Endodermal cell (in vitro differentiated cells): ENCODE results near the gene DNAJC22. TPM values are rescaled to one million over a fixed set of nuclear protein-coding genes. Genes with fewer than 3 reads are reported as not detected.

Experiments
- DNase-seq: peaks from one replicate; pipeline ENCODE4 v3.0.0-alpha.2; 2017
- H3K27ac ChIP-seq: 2 replicates; pipeline ENCODE4 v1.5.1; 2013; ENCODE audit warnings: mild to moderate bottlenecking, low read depth, low read length, moderate library complexity
- H3K27me3 ChIP-seq: 2 replicates; pipeline ENCODE4 v1.6.1; 2013; ENCODE audit warnings: mild to moderate bottlenecking, low read length, moderate library complexity; ENCODE audit not compliant: insufficient read depth, control insufficient read depth, poor library complexity, severe bottlenecking
- H3K36me3 ChIP-seq: 2 replicates; pipeline ENCODE4 v1.7.0; 2013; ENCODE audit warnings: mild to moderate bottlenecking, low read length, moderate library complexity; ENCODE audit not compliant: control insufficient read depth, insufficient read depth
- H3K4me1 ChIP-seq: one replicate; pipeline ENCODE4 v1.7.0; 2013; ENCODE audit warnings: low read length; ENCODE audit not compliant: control insufficient read depth, insufficient read depth
- H3K4me3 ChIP-seq: 2 replicates; pipeline ENCODE4 v1.5.1; 2013; ENCODE audit warnings: mild to moderate bottlenecking, low read length, moderate library complexity
- H3K9ac ChIP-seq: 2 replicates; pipeline ENCODE4 v1.6.1; 2013; ENCODE audit warnings: mild to moderate bottlenecking, low read length, moderate library complexity; ENCODE audit not compliant: poor library complexity, severe bottlenecking; ENCODE audit errors: extremely low read depth
- H3K9me3 ChIP-seq: 2 replicates; pipeline ENCODE4 v1.6.1; 2013; ENCODE audit warnings: mild to moderate bottlenecking, low read length, moderate library complexity; ENCODE audit not compliant: control insufficient read depth
- H3K27ac Mint-ChIP-seq: 2 replicates; pipeline ENCODE4 v1.8.0; 2020; ENCODE audit warnings: mixed read lengths
- H3K27me3 Mint-ChIP-seq: 2 replicates; pipeline ENCODE4 v1.8.0; 2021; ENCODE audit warnings: mild to moderate bottlenecking, mixed read lengths; ENCODE audit not compliant: insufficient read depth
- H3K36me3 Mint-ChIP-seq: 2 replicates; pipeline ENCODE4 v1.8.0; 2020; ENCODE audit warnings: low read depth, mixed read lengths
- H3K4me1 Mint-ChIP-seq: 2 replicates; pipeline ENCODE4 v1.8.0; 2020; ENCODE audit warnings: mixed read lengths
- H3K4me3 Mint-ChIP-seq: 2 replicates; pipeline ENCODE4 v1.8.0; 2020; ENCODE audit warnings: mild to moderate bottlenecking, moderate library complexity, mixed read lengths
- H3K9me3 Mint-ChIP-seq: 2 replicates; pipeline ENCODE4 v1.8.0; 2020; ENCODE audit warnings: mild to moderate bottlenecking, mixed read lengths
- WGBS, 2 experiments: methylation state at CpG; one replicate each; pipeline versions ENCODE4 v1.1.5 to v1.1.7; 2013; ENCODE audit warnings: missing lambda C conversion rate in 2 of 2, mixed read lengths in 1 of 2; ENCODE audit not compliant: insufficient coverage in 1 of 2, insufficient read length in 1 of 2; 5-methylcytosine and 5-hydroxymethylcytosine counted together
- total RNA-seq, 2 donors: library from RNA; stranded (reverse); fragmentation: NEBNext Ultra II Directional in 1 of 2; extraction: Animal tissue kit (Norgen Biotek cat#: 25700) in 1 of 2; gene quantifications; 2 replicates in 1 of 2; 3 replicates in 1 of 2; pipeline ENCODE4 v1.2.1, GENCODE V29; 2021
- TF ChIP-seq, protein P1 (sequence below): fragments of 200-600 bp; sonication (generic); conservative IDR thresholded peaks from 2 replicates; pipeline ENCODE4 v1.5.0; 2021; ENCODE audit warnings: antibody characterized with exemption, mild to moderate bottlenecking

Gene DNAJC22
- total RNA-seq, 2 donors from 2014 or later: 1.9 to 4.6 TPM

DNA sequence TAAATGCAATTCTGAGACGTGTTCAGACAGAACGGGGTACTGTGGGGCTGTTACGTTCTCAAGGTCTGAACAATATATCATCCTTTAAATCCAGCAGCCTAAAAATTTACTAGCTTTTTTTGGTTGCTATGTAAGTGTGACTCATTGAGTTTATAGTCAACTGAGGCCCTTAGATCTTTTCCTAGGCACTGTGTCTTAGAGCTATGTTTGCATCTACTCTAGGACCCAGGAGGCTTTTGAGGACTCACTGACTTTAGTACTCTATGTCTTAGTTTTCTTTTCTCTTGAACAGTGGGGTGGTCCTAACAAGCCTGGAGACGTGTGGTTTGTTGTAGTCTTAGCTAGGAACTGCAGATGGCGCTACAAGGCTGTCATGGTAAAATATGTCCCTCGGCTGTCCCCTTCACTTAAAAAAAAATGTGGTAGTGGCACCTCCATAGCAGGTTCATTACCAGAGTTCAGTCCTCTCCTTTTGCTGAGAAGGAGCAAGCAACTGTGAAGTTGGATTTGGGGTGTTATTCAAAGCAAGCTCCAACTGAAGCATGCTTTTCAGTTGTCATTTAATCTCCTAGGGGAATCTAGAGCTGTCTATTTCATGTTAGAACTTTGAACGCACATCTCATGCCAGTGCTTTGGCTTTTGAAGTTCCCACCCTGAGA, 11.9 kb downstream of the DNAJC22 start:
- H3K4me3 Mint-ChIP-seq: no peak overlapping the region

DNA sequence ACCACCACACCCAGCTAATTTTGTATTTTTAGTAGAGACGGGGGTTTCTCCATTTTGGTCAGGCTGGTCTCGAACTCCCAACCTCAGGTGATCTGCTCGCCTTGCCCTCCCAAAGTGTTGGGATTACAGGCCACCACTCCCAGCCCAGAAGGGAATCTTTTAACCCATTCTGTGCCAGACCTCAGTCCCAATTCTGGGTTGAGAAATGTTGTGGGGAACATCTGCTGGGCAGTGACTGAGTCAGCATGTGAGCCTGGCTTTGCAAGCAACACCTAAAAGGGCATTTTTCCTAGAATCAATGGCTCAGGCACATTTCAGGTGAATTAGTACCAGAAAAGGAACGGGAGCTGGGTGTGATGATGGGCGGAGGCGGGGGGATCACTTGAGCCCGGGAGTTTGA, 13.0 kb downstream of the DNAJC22 start:
- Histone ChIP-seq H3K36me3 (no peaks in the 10 kb centered on the region), H3K27ac (no peak overlapping the region), H3K4me3 (no peak overlapping the region), H3K27me3 (no peaks in the 10 kb centered on the region), H3K9ac (no peak overlapping the region), H3K4me1 (no peaks in the 10 kb centered on the region), H3K9me3 (no peaks in the 10 kb centered on the region)
- no peaks in the 10 kb centered on the region for H3K9me3 Mint-ChIP-seq
- 67 to 90% methylated on average over 1 to 7 of the region's 7 CpGs for WGBS, 2 experiments
- peak; percentile 45 for DNase-seq
- no peaks in the 10 kb centered on the region for H3K36me3 Mint-ChIP-seq
- TF ChIP-seq, protein P1, sequence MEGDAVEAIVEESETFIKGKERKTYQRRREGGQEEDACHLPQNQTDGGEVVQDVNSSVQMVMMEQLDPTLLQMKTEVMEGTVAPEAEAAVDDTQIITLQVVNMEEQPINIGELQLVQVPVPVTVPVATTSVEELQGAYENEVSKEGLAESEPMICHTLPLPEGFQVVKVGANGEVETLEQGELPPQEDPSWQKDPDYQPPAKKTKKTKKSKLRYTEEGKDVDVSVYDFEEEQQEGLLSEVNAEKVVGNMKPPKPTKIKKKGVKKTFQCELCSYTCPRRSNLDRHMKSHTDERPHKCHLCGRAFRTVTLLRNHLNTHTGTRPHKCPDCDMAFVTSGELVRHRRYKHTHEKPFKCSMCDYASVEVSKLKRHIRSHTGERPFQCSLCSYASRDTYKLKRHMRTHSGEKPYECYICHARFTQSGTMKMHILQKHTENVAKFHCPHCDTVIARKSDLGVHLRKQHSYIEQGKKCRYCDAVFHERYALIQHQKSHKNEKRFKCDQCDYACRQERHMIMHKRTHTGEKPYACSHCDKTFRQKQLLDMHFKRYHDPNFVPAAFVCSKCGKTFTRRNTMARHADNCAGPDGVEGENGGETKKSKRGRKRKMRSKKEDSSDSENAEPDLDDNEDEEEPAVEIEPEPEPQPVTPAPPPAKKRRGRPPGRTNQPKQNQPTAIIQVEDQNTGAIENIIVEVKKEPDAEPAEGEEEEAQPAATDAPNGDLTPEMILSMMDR: no peak
- no peak overlapping the region for H3K4me3 Mint-ChIP-seq
- H3K4me1 Mint-ChIP-seq: peaks cover 1% of the 10 kb centered on the region
- H3K27me3 Mint-ChIP-seq: peaks cover 17% of the 10 kb centered on the region
- no peak overlapping the region for H3K27ac Mint-ChIP-seq

More for the DNA sequence above, 11.9 kb downstream of the DNAJC22 start:
- Histone ChIP-seq H3K4me1 (no peaks in the 10 kb centered on the region), H3K4me3 (no peak overlapping the region), H3K27ac (no peak overlapping the region), H3K27me3 (no peaks in the 10 kb centered on the region), H3K9ac (no peak overlapping the region), H3K36me3 (no peaks in the 10 kb centered on the region), H3K9me3 (no peaks in the 10 kb centered on the region)
- H3K27ac Mint-ChIP-seq: no peak overlapping the region
- peak; percentile 92 for DNase-seq
- H3K27me3 Mint-ChIP-seq: peaks cover 10% of the 10 kb centered on the region
- WGBS, 2 experiments: 20 to 47% methylated on average over 2 to 7 of the region's 7 CpGs
- peaks cover 1% of the 10 kb centered on the region for H3K4me1 Mint-ChIP-seq
- no peaks in the 10 kb centered on the region for H3K36me3 Mint-ChIP-seq
- TF ChIP-seq, protein P1: peak; percentile 89
- H3K9me3 Mint-ChIP-seq: no peaks in the 10 kb centered on the region

DNA sequence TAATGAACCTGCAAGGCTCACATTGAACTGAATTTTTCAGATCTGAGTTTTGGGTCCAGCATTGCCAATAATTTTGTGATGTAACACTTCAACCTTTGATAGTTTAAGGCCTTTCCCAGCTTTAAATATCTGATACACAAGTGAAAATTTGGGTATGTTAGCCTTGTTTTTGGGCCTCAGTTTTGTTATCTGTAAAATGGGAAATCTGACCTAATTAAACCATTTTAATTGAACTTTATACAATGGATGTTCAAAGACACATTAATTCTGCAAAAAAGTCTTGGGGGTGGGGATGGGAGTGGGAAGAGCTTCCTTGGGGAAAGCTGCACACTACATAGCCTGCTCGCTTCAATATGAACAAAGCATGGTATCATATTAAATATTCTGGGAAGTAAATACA, 15.4 kb downstream of the DNAJC22 start:
- Histone ChIP-seq H3K9me3 (no peaks in the 10 kb centered on the region), H3K4me3 (no peak overlapping the region), H3K27ac (no peak overlapping the region), H3K27me3 (no peaks in the 10 kb centered on the region), H3K9ac (no peak overlapping the region), H3K4me1 (no peaks in the 10 kb centered on the region), H3K36me3 (no peaks in the 10 kb centered on the region)
- no peaks in the 10 kb centered on the region for H3K36me3 Mint-ChIP-seq
- TF ChIP-seq, protein P1: no peak
- no CpG with 5 or more reads among the region's 1 CpG for WGBS, 2 experiments
- H3K27me3 Mint-ChIP-seq: peaks cover 21% of the 10 kb centered on the region
- no peak for DNase-seq
- H3K4me3 Mint-ChIP-seq: no peak overlapping the region
- H3K4me1 Mint-ChIP-seq: peaks cover 1% of the 10 kb centered on the region
- H3K9me3 Mint-ChIP-seq: no peaks in the 10 kb centered on the region
- no peak overlapping the region for H3K27ac Mint-ChIP-seq
